ENCODE measurements around the gene ANKK1.

DNA sequence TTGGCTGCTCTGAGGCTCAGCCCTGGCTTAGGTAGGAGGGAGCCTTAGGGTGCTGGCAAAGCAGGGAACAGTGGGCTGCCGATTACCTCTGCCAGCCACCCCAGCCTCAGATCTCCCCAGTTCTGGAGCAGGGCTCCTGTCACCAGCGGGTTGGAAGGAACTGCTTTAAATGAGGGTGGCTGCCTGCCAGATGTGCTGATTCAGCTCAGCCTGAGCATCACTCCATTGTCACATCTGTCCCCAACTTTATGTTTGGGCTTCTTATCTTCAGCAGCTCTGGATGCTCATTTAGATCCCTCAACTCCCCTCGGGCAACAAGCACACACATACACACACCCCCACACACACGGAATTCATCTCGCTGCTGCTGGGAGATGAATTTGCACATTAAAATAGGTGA is 16.9 kb upstream of the ANKK1 start:
- TF ChIP-seq, protein P1, sequence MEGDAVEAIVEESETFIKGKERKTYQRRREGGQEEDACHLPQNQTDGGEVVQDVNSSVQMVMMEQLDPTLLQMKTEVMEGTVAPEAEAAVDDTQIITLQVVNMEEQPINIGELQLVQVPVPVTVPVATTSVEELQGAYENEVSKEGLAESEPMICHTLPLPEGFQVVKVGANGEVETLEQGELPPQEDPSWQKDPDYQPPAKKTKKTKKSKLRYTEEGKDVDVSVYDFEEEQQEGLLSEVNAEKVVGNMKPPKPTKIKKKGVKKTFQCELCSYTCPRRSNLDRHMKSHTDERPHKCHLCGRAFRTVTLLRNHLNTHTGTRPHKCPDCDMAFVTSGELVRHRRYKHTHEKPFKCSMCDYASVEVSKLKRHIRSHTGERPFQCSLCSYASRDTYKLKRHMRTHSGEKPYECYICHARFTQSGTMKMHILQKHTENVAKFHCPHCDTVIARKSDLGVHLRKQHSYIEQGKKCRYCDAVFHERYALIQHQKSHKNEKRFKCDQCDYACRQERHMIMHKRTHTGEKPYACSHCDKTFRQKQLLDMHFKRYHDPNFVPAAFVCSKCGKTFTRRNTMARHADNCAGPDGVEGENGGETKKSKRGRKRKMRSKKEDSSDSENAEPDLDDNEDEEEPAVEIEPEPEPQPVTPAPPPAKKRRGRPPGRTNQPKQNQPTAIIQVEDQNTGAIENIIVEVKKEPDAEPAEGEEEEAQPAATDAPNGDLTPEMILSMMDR (conservative IDR thresholded peaks at IDR 0.05 in 1 of 2, IDR thresholded peaks at IDR 0.05 in 1 of 2; ENCODE audit: low read depth in 1 of 2, low read length in 2 of 2), result no peak
- TF ChIP-seq EZH2 (IDR thresholded peaks at IDR 0.05; ENCODE audit: low read length, missing control alignments), result no peak

Data from fibroblast of lung (primary cell).